Chondrocyte (in vitro differentiated cells): ENCODE results near the gene KRTAP12-1. TPM values are rescaled to one million over a fixed set of nuclear protein-coding genes. Genes with fewer than 3 reads are reported as not detected.

ENCODE experiments used
- DNase-seq: peaks from one replicate; pipeline ENCODE4 v3.0.0; 2021; ENCODE audit warnings: mixed read lengths, low spot score
- H3K27ac Mint-ChIP-seq: one replicate; pipeline ENCODE4 v1.8.0; 2021; ENCODE audit warnings: mild to moderate bottlenecking, moderate library complexity, mixed read lengths; ENCODE audit not compliant: unreplicated experiment
- H3K27me3 Mint-ChIP-seq: 2 replicates; pipeline ENCODE4 v1.8.0; 2021; ENCODE audit warnings: low read depth, mixed read lengths
- H3K36me3 Mint-ChIP-seq: 2 replicates; pipeline ENCODE4 v1.8.0; 2021; ENCODE audit warnings: low read depth, mixed read lengths
- H3K4me1 Mint-ChIP-seq: 2 replicates; pipeline ENCODE4 v1.8.0; 2021; ENCODE audit warnings: low read depth, mild to moderate bottlenecking, mixed read lengths
- H3K4me3 Mint-ChIP-seq: one replicate; pipeline ENCODE4 v1.8.0; 2021; ENCODE audit warnings: mild to moderate bottlenecking, moderate library complexity, mixed read lengths; ENCODE audit not compliant: unreplicated experiment
- H3K9me3 Mint-ChIP-seq: 2 replicates; pipeline ENCODE4 v1.8.0; 2021; ENCODE audit warnings: low read depth, mixed read lengths
- CTCF ChIP-seq: fragments of 200-600 bp; sonication (generic); IDR thresholded peaks from 2 replicates; pipeline ENCODE4 v1.5.0; 2021; ENCODE audit warnings: antibody characterized with exemption, mild to moderate bottlenecking, moderate library complexity
- total RNA-seq: library from RNA; stranded (reverse); gene quantifications from 3 replicates; pipeline ENCODE4 v1.2.1, GENCODE V29; 2021

KRTAP12-1 gene
- total RNA-seq, 1 donor from 2014 or later: not detected

- H3K27ac Mint-ChIP-seq: no peak overlapping the region
- no peaks in the 10 kb centered on the region for H3K4me1 Mint-ChIP-seq
- no peak for DNase-seq
- no peak overlapping the region for H3K4me3 Mint-ChIP-seq
- H3K36me3 Mint-ChIP-seq: peaks cover 8% of the 10 kb centered on the region
- peaks cover 24% of the 10 kb centered on the region for H3K9me3 Mint-ChIP-seq
- TF ChIP-seq CTCF: no peak
- H3K27me3 Mint-ChIP-seq: peaks cover 38% of the 10 kb centered on the region
Measured at GRCh38 chr21:44658541-44658910, 23.4 kb downstream of the KRTAP12-1 start.

DNA sequence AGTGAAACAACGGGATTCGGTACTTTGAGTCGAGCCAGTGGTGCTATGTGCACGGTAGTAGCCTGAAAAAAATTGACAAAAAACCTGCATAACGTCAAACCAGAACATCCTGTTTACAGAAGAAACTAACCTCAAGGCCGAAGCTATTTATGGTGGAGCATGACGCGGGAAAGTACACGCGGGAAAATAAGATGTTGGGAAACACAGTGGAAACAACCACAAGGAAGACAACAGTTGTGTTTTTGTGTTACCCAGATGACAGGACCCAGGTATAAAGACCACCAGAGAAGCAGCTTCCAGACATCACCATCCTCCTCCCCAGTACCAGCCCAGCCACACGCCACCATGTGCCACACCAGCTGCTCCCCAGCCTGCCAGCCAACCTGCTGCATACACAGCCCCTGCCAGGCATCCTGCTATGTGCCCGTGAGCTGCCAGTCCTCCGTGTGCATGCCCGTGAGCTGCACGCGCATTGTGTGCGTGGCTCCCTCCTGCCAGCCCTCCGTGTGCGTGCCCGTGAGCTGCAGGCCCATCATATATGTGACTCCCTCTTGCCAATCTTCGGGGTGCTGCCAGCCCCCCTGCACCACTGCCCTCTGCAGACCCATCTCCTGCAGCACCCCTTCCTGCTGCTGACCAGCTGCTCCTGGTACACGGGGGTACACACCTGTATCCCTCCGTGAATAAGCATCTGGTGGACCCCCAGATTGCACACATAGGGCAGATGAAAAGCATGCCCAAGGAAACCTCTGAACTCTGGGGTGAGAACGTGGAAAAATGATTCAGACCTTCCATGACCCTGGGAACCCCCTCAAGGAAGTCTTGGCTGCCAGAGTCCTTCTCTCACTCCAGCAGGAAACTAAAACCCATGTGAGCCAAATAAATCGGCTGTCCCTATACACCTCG lies 24.1 kb downstream of the KRTAP12-1 start, which contains the start of gene KRTAP12-3:
Gene KRTAP12-3, plus strand, starts transcription at position 298 of the 906 bp plus-strand sequence. Its CDS starts 48 bp downstream, at position 346.
- peaks cover 8% of the 10 kb centered on the region for H3K36me3 Mint-ChIP-seq
- H3K27ac Mint-ChIP-seq: no peak within 1 kb of the TSS
- H3K4me1 Mint-ChIP-seq: no peaks in the 10 kb centered on the region
- peaks cover 42% of the 10 kb centered on the region for H3K27me3 Mint-ChIP-seq
- no peak within 1 kb of the TSS for H3K4me3 Mint-ChIP-seq
- no peak for DNase-seq
- peaks cover 24% of the 10 kb centered on the region for H3K9me3 Mint-ChIP-seq
- TF ChIP-seq CTCF: no peak

GRCh38 chr21:44656868-44657267 lies 25.1 kb downstream of the KRTAP12-1 start:
- Mint-ChIP-seq H3K9me3 (peaks cover 19% of the 10 kb centered on the region), H3K36me3 (peaks cover 8% of the 10 kb centered on the region), H3K4me3 (no peak overlapping the region), H3K27ac (no peak overlapping the region), H3K27me3 (peaks cover 38% of the 10 kb centered on the region), H3K4me1 (no peaks in the 10 kb centered on the region)
- no peak for DNase-seq
- no peak for TF ChIP-seq CTCF

GRCh38 chr21:44654576-44655175 lies 27.3 kb downstream of the KRTAP12-1 start, which contains the start of gene KRTAP12-4:
Gene KRTAP12-4, minus strand, starts transcription at chr21:44654659. Its CDS starts 45 bp downstream, at chr21:44654614.
- no peak within 1 kb of the TSS for H3K4me3 Mint-ChIP-seq
- H3K36me3 Mint-ChIP-seq: peaks cover 7% of the 10 kb centered on the region
- H3K4me1 Mint-ChIP-seq: no peaks in the 10 kb centered on the region
- peaks cover 19% of the 10 kb centered on the region for H3K9me3 Mint-ChIP-seq
- no peak for TF ChIP-seq CTCF
- H3K27me3 Mint-ChIP-seq: peaks cover 33% of the 10 kb centered on the region
- no peak within 1 kb of the TSS for H3K27ac Mint-ChIP-seq
- DNase-seq: no peak
